ENCODE data around the gene NOP58.

NOP58 gene

DNA sequence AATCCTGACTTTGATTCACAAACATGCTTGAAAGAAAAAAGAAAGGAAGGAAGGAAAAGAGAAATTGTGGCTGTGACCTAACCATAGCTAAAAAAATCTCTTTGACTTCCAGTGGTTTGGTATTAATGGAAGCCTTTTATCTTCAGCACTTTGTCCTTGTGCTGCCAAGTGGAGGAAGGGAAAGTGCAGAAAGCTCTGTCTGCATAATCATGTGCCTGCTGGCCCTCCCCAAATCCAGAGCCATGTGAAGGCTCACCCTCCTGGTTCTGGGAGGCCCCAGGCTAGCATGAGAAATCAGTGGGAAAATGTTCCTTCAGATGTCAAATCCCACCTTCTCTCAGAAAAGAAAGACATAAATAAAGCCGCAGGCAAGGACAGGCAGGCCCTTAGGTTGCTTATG is 62.3 kb downstream of the NOP58 start:
- Histone ChIP-seq H3K9me3 (ENCODE audit: insufficient read depth, low read length) (no peaks in the 10 kb centered on the region), H3K4me3 (ENCODE audit: insufficient read depth, low read length, poor library complexity, severe bottlenecking) (no peak overlapping the region), H3K9ac (ENCODE audit: low read length) (no peak overlapping the region), H3K27ac (ENCODE audit: low read depth, low read length) (no peak overlapping the region), H4K20me1 (ENCODE audit: low read depth, low read length) (no peaks in the 10 kb centered on the region), H2AFZ (ENCODE audit: low read depth, low read length, severe bottlenecking) (no peak overlapping the region), H3K4me2 (ENCODE audit: low read depth, low read length, poor library complexity, severe bottlenecking) (no peak overlapping the region), H3K9me2 (replicated peaks; ENCODE audit: insufficient read depth, low read length) (no peaks in the 10 kb centered on the region), H3K79me2 (ENCODE audit: insufficient read depth, low read length) (no peaks in the 10 kb centered on the region), H3F3A (ENCODE audit: insufficient read depth) (no peaks in the 10 kb centered on the region), H3K36me3 (ENCODE audit: low read length) (0 out of 2 replicates have a peak, but pooled peaks cover 6% of the 10 kb centered on the region), H3K27me3 (ENCODE audit: low read length) (no peaks in the 10 kb centered on the region)
- TF ChIP-seq, protein P1, sequence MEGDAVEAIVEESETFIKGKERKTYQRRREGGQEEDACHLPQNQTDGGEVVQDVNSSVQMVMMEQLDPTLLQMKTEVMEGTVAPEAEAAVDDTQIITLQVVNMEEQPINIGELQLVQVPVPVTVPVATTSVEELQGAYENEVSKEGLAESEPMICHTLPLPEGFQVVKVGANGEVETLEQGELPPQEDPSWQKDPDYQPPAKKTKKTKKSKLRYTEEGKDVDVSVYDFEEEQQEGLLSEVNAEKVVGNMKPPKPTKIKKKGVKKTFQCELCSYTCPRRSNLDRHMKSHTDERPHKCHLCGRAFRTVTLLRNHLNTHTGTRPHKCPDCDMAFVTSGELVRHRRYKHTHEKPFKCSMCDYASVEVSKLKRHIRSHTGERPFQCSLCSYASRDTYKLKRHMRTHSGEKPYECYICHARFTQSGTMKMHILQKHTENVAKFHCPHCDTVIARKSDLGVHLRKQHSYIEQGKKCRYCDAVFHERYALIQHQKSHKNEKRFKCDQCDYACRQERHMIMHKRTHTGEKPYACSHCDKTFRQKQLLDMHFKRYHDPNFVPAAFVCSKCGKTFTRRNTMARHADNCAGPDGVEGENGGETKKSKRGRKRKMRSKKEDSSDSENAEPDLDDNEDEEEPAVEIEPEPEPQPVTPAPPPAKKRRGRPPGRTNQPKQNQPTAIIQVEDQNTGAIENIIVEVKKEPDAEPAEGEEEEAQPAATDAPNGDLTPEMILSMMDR (IDR thresholded peaks at IDR 0.05; ENCODE audit: insufficient read depth, low read length, poor library complexity, severe bottlenecking): no peak
- no peak for TF ChIP-seq EZH2phosphoT487 (conservative IDR thresholded peaks at IDR 0.05; ENCODE audit: low read length)

DNA sequence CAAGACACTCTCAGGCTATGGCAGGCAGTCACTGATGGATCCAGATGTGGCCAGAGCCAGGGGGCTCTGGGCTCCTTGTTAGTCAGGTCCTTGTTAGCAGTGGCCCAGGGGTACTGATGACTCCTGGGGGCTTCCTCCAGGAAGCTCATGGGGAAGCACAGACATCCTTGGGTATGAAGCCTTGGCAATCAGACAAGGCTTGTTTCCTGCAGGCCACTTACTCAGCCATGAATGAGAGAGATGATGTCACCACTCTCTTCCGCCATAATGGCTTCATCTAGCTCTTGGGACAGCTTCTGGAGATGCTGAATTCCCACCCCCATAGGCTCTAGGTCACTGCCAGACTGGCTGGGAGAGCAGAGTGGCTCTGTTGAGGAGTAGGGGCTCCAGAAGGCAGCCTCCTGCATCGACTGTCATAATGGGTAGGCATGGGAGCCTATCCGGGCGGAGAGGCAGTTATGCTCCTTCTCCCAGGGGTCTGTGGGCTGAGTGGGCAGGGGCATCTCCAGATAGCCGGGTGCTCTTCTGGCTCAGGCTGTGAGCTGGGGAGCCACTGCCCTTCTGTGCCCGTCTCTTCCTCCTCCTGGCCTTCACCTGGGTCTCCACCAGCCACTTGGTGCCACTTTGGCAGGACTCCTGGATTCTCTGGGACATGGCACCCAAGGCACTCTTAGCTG is 70.4 kb downstream of the NOP58 start:
- H3K9ac ChIP-seq (ENCODE audit: low read length): no peak overlapping the region
- no peak overlapping the region for H3K27ac ChIP-seq (ENCODE audit: low read depth, low read length)
- H3K79me2 ChIP-seq (ENCODE audit: insufficient read depth, low read length): no peaks in the 10 kb centered on the region
- no peaks in the 10 kb centered on the region for H3F3A ChIP-seq (ENCODE audit: insufficient read depth)
- H3K4me2 ChIP-seq (ENCODE audit: low read depth, low read length, poor library complexity, severe bottlenecking): no peak overlapping the region
- H2AFZ ChIP-seq (ENCODE audit: low read depth, low read length, severe bottlenecking): no peak overlapping the region
- no peaks in the 10 kb centered on the region for H3K27me3 ChIP-seq (ENCODE audit: low read length)
- no peaks in the 10 kb centered on the region for H3K36me3 ChIP-seq (ENCODE audit: low read length)
- TF ChIP-seq EZH2phosphoT487 (conservative IDR thresholded peaks at IDR 0.05; ENCODE audit: low read length): no peak
- TF ChIP-seq, protein P1 (IDR thresholded peaks at IDR 0.05; ENCODE audit: insufficient read depth, low read length, poor library complexity, severe bottlenecking): no peak
- no peak overlapping the region for H3K4me3 ChIP-seq (ENCODE audit: insufficient read depth, low read length, poor library complexity, severe bottlenecking)
- H3K9me2 ChIP-seq (replicated peaks; ENCODE audit: insufficient read depth, low read length): no peaks in the 10 kb centered on the region
- no peaks in the 10 kb centered on the region for H4K20me1 ChIP-seq (ENCODE audit: low read depth, low read length)
- H3K9me3 ChIP-seq (ENCODE audit: insufficient read depth, low read length): no peaks in the 10 kb centered on the region

DNA sequence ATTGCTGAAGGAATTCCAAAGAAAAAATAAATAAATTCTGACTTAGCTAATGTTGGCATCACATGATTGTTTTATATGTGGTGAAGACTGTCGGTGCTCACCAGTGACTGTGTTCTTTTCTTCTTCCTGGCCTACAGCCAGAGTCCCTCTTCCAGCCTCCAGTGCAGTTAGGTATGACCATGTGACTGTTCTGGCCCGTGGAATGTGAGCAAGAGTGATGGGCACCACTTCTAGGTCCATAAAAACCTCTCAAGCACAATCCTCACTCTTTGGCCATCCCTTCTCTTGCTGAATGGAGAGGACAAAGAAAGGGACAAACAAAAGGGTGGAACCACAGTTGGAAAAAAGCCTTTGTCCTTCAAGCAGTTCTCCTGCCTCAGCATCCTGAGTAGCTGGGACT is 71.6 kb downstream of the NOP58 start:
- no peaks in the 10 kb centered on the region for H3K9me3 ChIP-seq (ENCODE audit: insufficient read depth, low read length)
- no peaks in the 10 kb centered on the region for H4K20me1 ChIP-seq (ENCODE audit: low read depth, low read length)
- no peak overlapping the region for H3K9ac ChIP-seq (ENCODE audit: low read length)
- H3F3A ChIP-seq (ENCODE audit: insufficient read depth): no peaks in the 10 kb centered on the region
- no peaks in the 10 kb centered on the region for H3K79me2 ChIP-seq (ENCODE audit: insufficient read depth, low read length)
- TF ChIP-seq, protein P1 (IDR thresholded peaks at IDR 0.05; ENCODE audit: insufficient read depth, low read length, poor library complexity, severe bottlenecking): no peak
- no peak for TF ChIP-seq EZH2phosphoT487 (conservative IDR thresholded peaks at IDR 0.05; ENCODE audit: low read length)
- H2AFZ ChIP-seq (ENCODE audit: low read depth, low read length, severe bottlenecking): no peak overlapping the region
- no peaks in the 10 kb centered on the region for H3K9me2 ChIP-seq (replicated peaks; ENCODE audit: insufficient read depth, low read length)
- H3K4me3 ChIP-seq (ENCODE audit: insufficient read depth, low read length, poor library complexity, severe bottlenecking): no peak overlapping the region
- H3K36me3 ChIP-seq (ENCODE audit: low read length): no peaks in the 10 kb centered on the region
- no peaks in the 10 kb centered on the region for H3K27me3 ChIP-seq (ENCODE audit: low read length)
- no peak overlapping the region for H3K4me2 ChIP-seq (ENCODE audit: low read depth, low read length, poor library complexity, severe bottlenecking)
- no peak overlapping the region for H3K27ac ChIP-seq (ENCODE audit: low read depth, low read length)

All from SU-DHL-6 (cell line).